ENCODE measurements around the gene CHRDL1. TPM values are rescaled to one million over a fixed set of nuclear protein-coding genes. Genes with fewer than 3 reads are reported as not detected.

CHRDL1 gene
- total and polyA plus RNA-seq, 4 donors, result 9.6 to 45.3 (median 26.9) TPM

GRCh38 chrX:110706446-110706845 lies 89.2 kb downstream of the CHRDL1 start:
- Histone ChIP-seq H3K27me3 (ENCODE audit: control insufficient read depth in 3 of 3, insufficient read depth in 3 of 3, low read length in 2 of 3) (peaks cover 3 to 38% (median 26%) of the 10 kb centered on the region in 3 donors), H3K27ac (ENCODE audit: low read depth in 1 of 2, low read length in 1 of 2) (no peak overlapping the region), H3K4me3 (no peak overlapping the region), H3K9ac (ENCODE audit: insufficient read depth in 1 of 2, low read length in 2 of 2) (no peak overlapping the region), H3K4me1 (ENCODE audit: control insufficient read depth in 5 of 5, insufficient read depth in 5 of 5, low read length in 5 of 5) (no peaks in the 10 kb centered on the region), H3K36me3 (ENCODE audit: control insufficient read depth in 4 of 4, insufficient read depth in 4 of 4, low read length in 4 of 4) (no peaks in the 10 kb centered on the region), H3K9me3 (ENCODE audit: control insufficient read depth in 4 of 4, insufficient read depth in 3 of 4, low read length in 3 of 4) (no peaks in the 10 kb centered on the region)
- no peak for ATAC-seq (ENCODE audit: insufficient read depth, low FRiP score)
- no peak for DNase-seq
- TF ChIP-seq, protein P1, sequence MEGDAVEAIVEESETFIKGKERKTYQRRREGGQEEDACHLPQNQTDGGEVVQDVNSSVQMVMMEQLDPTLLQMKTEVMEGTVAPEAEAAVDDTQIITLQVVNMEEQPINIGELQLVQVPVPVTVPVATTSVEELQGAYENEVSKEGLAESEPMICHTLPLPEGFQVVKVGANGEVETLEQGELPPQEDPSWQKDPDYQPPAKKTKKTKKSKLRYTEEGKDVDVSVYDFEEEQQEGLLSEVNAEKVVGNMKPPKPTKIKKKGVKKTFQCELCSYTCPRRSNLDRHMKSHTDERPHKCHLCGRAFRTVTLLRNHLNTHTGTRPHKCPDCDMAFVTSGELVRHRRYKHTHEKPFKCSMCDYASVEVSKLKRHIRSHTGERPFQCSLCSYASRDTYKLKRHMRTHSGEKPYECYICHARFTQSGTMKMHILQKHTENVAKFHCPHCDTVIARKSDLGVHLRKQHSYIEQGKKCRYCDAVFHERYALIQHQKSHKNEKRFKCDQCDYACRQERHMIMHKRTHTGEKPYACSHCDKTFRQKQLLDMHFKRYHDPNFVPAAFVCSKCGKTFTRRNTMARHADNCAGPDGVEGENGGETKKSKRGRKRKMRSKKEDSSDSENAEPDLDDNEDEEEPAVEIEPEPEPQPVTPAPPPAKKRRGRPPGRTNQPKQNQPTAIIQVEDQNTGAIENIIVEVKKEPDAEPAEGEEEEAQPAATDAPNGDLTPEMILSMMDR (IDR thresholded peaks at IDR 0.05; ENCODE audit: control extremely low read depth, extremely low read depth), result no peak
- WGBS, 2 donors, result 64 to 87% methylated on average over 2 of the region's 2 CpGs

DNA sequence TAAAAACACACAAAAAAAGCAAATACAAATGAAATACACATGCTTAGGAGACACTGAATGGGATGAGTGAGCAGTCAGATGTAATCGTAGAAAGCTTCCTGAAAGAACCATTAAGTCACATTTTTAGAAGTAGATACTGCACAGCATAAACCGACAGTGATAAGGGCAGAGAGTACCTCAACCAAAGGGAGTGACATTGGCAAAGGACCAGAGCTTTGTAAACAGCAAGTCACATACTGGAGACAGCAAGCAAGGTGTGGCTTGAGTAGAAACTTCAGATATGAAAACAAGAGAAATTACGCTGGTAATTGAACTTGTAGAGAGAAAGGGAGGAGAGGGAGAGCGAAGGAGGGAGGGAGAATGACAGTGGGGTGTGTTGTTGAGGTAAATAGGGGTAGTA lies 92.0 kb downstream of the CHRDL1 start:
- 55 to 77% methylated on average over 4 of the region's 4 CpGs for WGBS, 2 donors
- TF ChIP-seq, protein P1 (IDR thresholded peaks at IDR 0.05; ENCODE audit: control extremely low read depth, extremely low read depth), result no peak

GRCh38 chrX:110699109-110699508 lies 96.5 kb downstream of the CHRDL1 start:
- H3K9ac ChIP-seq (ENCODE audit: insufficient read depth in 1 of 2, low read length in 2 of 2), result no peak overlapping the region
- peaks cover 3 to 52% (median 22%) of the 10 kb centered on the region in 3 donors for H3K27me3 ChIP-seq (ENCODE audit: control insufficient read depth in 3 of 3, insufficient read depth in 3 of 3, low read length in 2 of 3)
- no peak overlapping the region for H3K27ac ChIP-seq (ENCODE audit: low read depth in 1 of 2, low read length in 1 of 2)
- H3K4me3 ChIP-seq, result no peak overlapping the region
- no peaks in the 10 kb centered on the region for H3K9me3 ChIP-seq (ENCODE audit: control insufficient read depth in 4 of 4, insufficient read depth in 3 of 4, low read length in 3 of 4)
- H3K4me1 ChIP-seq (ENCODE audit: control insufficient read depth in 5 of 5, insufficient read depth in 5 of 5, low read length in 5 of 5), result no peaks in the 10 kb centered on the region
- ATAC-seq (ENCODE audit: insufficient read depth, low FRiP score), result no peak
- no peaks in the 10 kb centered on the region for H3K36me3 ChIP-seq (ENCODE audit: control insufficient read depth in 4 of 4, insufficient read depth in 4 of 4, low read length in 4 of 4)
- TF ChIP-seq, protein P1 (IDR thresholded peaks at IDR 0.05; ENCODE audit: control extremely low read depth, extremely low read depth), result no peak
- DNase-seq, result no peak

More for the DNA sequence above, 92.0 kb downstream of the CHRDL1 start:
- no peak overlapping the region for H3K9ac ChIP-seq (ENCODE audit: insufficient read depth in 1 of 2, low read length in 2 of 2)
- no peaks in the 10 kb centered on the region for H3K36me3 ChIP-seq (ENCODE audit: control insufficient read depth in 4 of 4, insufficient read depth in 4 of 4, low read length in 4 of 4)
- no peak overlapping the region for H3K27ac ChIP-seq (ENCODE audit: low read depth in 1 of 2, low read length in 1 of 2)
- no peak for ATAC-seq (ENCODE audit: insufficient read depth, low FRiP score)
- DNase-seq, result no peak
- peaks cover 3 to 43% (median 24%) of the 10 kb centered on the region in 3 donors for H3K27me3 ChIP-seq (ENCODE audit: control insufficient read depth in 3 of 3, insufficient read depth in 3 of 3, low read length in 2 of 3)
- H3K4me1 ChIP-seq (ENCODE audit: control insufficient read depth in 5 of 5, insufficient read depth in 5 of 5, low read length in 5 of 5), result no peaks in the 10 kb centered on the region
- no peaks in the 10 kb centered on the region for H3K9me3 ChIP-seq (ENCODE audit: control insufficient read depth in 4 of 4, insufficient read depth in 3 of 4, low read length in 3 of 4)
- H3K4me3 ChIP-seq, result no peak overlapping the region

GRCh38 chrX:110698696-110699095 lies 96.9 kb downstream of the CHRDL1 start:
- Histone ChIP-seq H3K4me3 (no peak overlapping the region), H3K27ac (ENCODE audit: low read depth in 1 of 2, low read length in 1 of 2) (no peak overlapping the region), H3K27me3 (ENCODE audit: control insufficient read depth in 3 of 3, insufficient read depth in 3 of 3, low read length in 2 of 3) (peaks cover 3 to 52% (median 19%) of the 10 kb centered on the region in 3 donors), H3K4me1 (ENCODE audit: control insufficient read depth in 5 of 5, insufficient read depth in 5 of 5, low read length in 5 of 5) (no peaks in the 10 kb centered on the region), H3K9ac (ENCODE audit: insufficient read depth in 1 of 2, low read length in 2 of 2) (no peak overlapping the region), H3K9me3 (ENCODE audit: control insufficient read depth in 4 of 4, insufficient read depth in 3 of 4, low read length in 3 of 4) (no peaks in the 10 kb centered on the region), H3K36me3 (ENCODE audit: control insufficient read depth in 4 of 4, insufficient read depth in 4 of 4, low read length in 4 of 4) (no peaks in the 10 kb centered on the region)
- DNase-seq (no peak), ATAC-seq (ENCODE audit: insufficient read depth, low FRiP score) (no peak)
- TF ChIP-seq, protein P1 (IDR thresholded peaks at IDR 0.05; ENCODE audit: control extremely low read depth, extremely low read depth), result no peak

Measured in lung (tissue), 12 donors.